Neural cell (in vitro differentiated cells): ENCODE data around the gene SH3BGRL2. TPM values are rescaled to one million over a fixed set of nuclear protein-coding genes. Genes with fewer than 3 reads are reported as not detected.

Experiments used
- H2AFZ ChIP-seq: fragments of 200-600, 300-800 bp; sonication (generic), shearing (Covaris generic); 2 replicates; pipeline ENCODE4 v1.6.0; 2014; ENCODE audit warnings: low read depth, mild to moderate bottlenecking, antibody characterized with exemption, low read length, moderate library complexity
- H3F3A ChIP-seq: fragments of 200-600 bp; shearing (Covaris generic); 2 replicates; pipeline ENCODE4 v1.6.1; 2016; ENCODE audit warnings: mild to moderate bottlenecking, moderate library complexity, mixed read lengths, antibody characterized with exemption, low read length; ENCODE audit not compliant: insufficient read depth, poor library complexity, severe bottlenecking
- H3K27ac ChIP-seq: fragments of 200-600, 300-800 bp; sonication (generic), shearing (Covaris generic); 2 replicates; pipeline ENCODE4 v1.5.1; 2014; ENCODE audit warnings: mild to moderate bottlenecking, low read length, moderate library complexity
- H3K27me3 ChIP-seq: fragments of 300-800, 200-600 bp; sonication (generic), shearing (Covaris generic); 2 replicates; pipeline ENCODE4 v1.6.0; 2014; ENCODE audit warnings: mild to moderate bottlenecking, low read depth, low read length, moderate library complexity; ENCODE audit not compliant: insufficient read depth
- H3K36me3 ChIP-seq: fragments of 300-800, 200-600 bp; sonication (generic), shearing (Covaris generic); 2 replicates; pipeline ENCODE4 v1.5.1; 2014; ENCODE audit warnings: mild to moderate bottlenecking, antibody characterized with exemption, low read length, moderate library complexity; ENCODE audit not compliant: insufficient read depth
- H3K4me2 ChIP-seq: fragments of 300-800, 200-600 bp; sonication (generic), shearing (Covaris generic); 2 replicates; pipeline ENCODE4 v1.6.0; 2014; ENCODE audit warnings: mild to moderate bottlenecking, low read length
- H3K4me3 ChIP-seq: fragments of 300-800, 200-600 bp; sonication (generic), shearing (Covaris generic); 2 replicates; pipeline ENCODE4 v1.5.1; 2014; ENCODE audit warnings: mild to moderate bottlenecking, low read length, moderate library complexity
- H3K79me2 ChIP-seq: fragments of 200-600 bp; shearing (Covaris generic); replicated peaks from 2 replicates; pipeline ENCODE4 v1.6.0; 2014; ENCODE audit warnings: mild to moderate bottlenecking, low read length, moderate library complexity; ENCODE audit not compliant: insufficient read depth
- H3K9ac ChIP-seq: fragments of 300-800, 200-600 bp; sonication (generic), shearing (Covaris generic); 2 replicates; pipeline ENCODE4 v1.6.1; 2016; ENCODE audit warnings: mild to moderate bottlenecking, low read length, mixed read lengths
- H3K9me2 ChIP-seq: fragments of 200-600 bp; shearing (Covaris generic); 2 replicates; pipeline ENCODE4 v1.6.1; 2016; ENCODE audit warnings: mild to moderate bottlenecking, low read length, mixed read lengths; ENCODE audit not compliant: insufficient read depth
- H3K9me3 ChIP-seq: fragments of 200-600, 300-800 bp; sonication (generic), shearing (Covaris generic); 2 replicates; pipeline ENCODE4 v1.6.1; 2016; ENCODE audit warnings: mild to moderate bottlenecking, mixed run types, low read length, moderate library complexity, mixed read lengths
- H4K20me1 ChIP-seq: fragments of 200-600 bp; shearing (Covaris generic); 2 replicates; pipeline ENCODE4 v1.6.1; 2016; ENCODE audit warnings: mild to moderate bottlenecking, mixed run types; ENCODE audit not compliant: insufficient read depth
- EP300 ChIP-seq: fragments of 450-650 bp; conservative IDR thresholded peaks from 2 replicates; pipeline ENCODE4 v1.6.1; 2014; ENCODE audit warnings: antibody characterized with exemption, mild to moderate bottlenecking, moderate library complexity; ENCODE audit not compliant: poor library complexity, severe bottlenecking
- EZH2 ChIP-seq: fragments of 200-600, 300-800 bp; shearing (Covaris generic), sonication (generic); IDR thresholded peaks from 2 replicates; pipeline ENCODE4 v1.6.1; 2014; ENCODE audit warnings: antibody characterized with exemption, low read length, borderline replicate concordance, mild to moderate bottlenecking; ENCODE audit not compliant: insufficient read depth, poor library complexity, severe bottlenecking
- MXI1 ChIP-seq: fragments of 450-650 bp; conservative IDR thresholded peaks from 2 replicates; pipeline ENCODE4 v1.6.1; 2014; ENCODE audit warnings: antibody characterized with exemption, mild to moderate bottlenecking; ENCODE audit not compliant: poor library complexity, severe bottlenecking
- POLR2AphosphoS5 ChIP-seq: IDR thresholded peaks from 2 replicates; pipeline ENCODE4 v1.6.1; 2012
- RAD21 ChIP-seq: fragments of 450-650 bp; conservative IDR thresholded peaks from 2 replicates; pipeline ENCODE4 v1.6.1; 2014; ENCODE audit warnings: antibody characterized with exemption, mild to moderate bottlenecking, moderate library complexity
- SMC3 ChIP-seq: fragments of 450-650 bp; conservative IDR thresholded peaks from 2 replicates; pipeline ENCODE4 v1.6.1; 2014; ENCODE audit warnings: antibody characterized with exemption, mild to moderate bottlenecking, moderate library complexity; ENCODE audit not compliant: poor library complexity
- TAF1 ChIP-seq: IDR thresholded peaks from 2 replicates; pipeline ENCODE4 v1.6.1; 2012; ENCODE audit warnings: low read depth
- polyA plus RNA-seq: library from polyadenylated mRNA; depleted of rRNA; stranded (reverse); fragments of >200 nt; gene quantifications from 2 replicates; pipeline ENCODE4 v1.2.3, GENCODE V29; 2014
- TF ChIP-seq, protein P1 (sequence below): fragments of 450-650 bp; IDR thresholded peaks from 2 replicates; pipeline ENCODE4 v1.5.1; 2014; ENCODE audit warnings: antibody characterized with exemption, mild to moderate bottlenecking, moderate library complexity; ENCODE audit not compliant: poor library complexity, severe bottlenecking
- TF ChIP-seq, protein P2 (sequence below): IDR thresholded peaks from 2 replicates; pipeline ENCODE4 v1.6.1; 2012; ENCODE audit warnings: borderline replicate concordance

The SH3BGRL2 gene
- polyA plus RNA-seq, 1 donor from 2014 or later, result 25.3 TPM

DNA sequence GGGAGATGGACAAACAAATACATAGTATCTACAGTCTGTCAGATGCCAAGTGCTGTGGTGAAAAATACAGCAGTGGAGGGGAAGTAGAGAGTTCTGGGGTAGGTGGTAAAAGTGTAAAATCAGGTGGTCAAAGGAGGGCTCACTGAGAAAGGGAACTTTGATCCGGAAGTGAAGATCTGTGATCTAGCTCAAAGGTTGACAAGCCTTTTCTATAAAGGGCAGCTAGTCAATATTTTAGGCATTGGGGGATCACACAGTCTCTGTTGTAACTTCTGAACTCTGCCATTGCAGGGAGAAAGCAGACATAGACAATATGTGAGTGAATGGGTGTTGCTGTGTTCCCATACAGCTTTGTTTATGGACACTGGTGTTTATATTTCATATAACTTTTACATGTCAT lies 38.6 kb downstream of the SH3BGRL2 start:
- Histone ChIP-seq H3K9ac (no peak overlapping the region), H3K79me2 (no peaks in the 10 kb centered on the region), H3F3A (no peaks in the 10 kb centered on the region), H3K4me3 (no peak overlapping the region), H4K20me1 (no peaks in the 10 kb centered on the region), H3K9me3 (no peaks in the 10 kb centered on the region), H3K9me2 (no peaks in the 10 kb centered on the region), H2AFZ (no peak overlapping the region), H3K36me3 (no peaks in the 10 kb centered on the region), H3K4me2 (no peak overlapping the region), H3K27me3 (no peaks in the 10 kb centered on the region), H3K27ac (no peak overlapping the region)
- TF ChIP-seq EZH2 (no peak), SMC3 (no peak), POLR2AphosphoS5 (no peak), EP300 (no peak), RAD21 (no peak), MXI1 (no peak), TAF1 (no peak)
- TF ChIP-seq, protein P1, sequence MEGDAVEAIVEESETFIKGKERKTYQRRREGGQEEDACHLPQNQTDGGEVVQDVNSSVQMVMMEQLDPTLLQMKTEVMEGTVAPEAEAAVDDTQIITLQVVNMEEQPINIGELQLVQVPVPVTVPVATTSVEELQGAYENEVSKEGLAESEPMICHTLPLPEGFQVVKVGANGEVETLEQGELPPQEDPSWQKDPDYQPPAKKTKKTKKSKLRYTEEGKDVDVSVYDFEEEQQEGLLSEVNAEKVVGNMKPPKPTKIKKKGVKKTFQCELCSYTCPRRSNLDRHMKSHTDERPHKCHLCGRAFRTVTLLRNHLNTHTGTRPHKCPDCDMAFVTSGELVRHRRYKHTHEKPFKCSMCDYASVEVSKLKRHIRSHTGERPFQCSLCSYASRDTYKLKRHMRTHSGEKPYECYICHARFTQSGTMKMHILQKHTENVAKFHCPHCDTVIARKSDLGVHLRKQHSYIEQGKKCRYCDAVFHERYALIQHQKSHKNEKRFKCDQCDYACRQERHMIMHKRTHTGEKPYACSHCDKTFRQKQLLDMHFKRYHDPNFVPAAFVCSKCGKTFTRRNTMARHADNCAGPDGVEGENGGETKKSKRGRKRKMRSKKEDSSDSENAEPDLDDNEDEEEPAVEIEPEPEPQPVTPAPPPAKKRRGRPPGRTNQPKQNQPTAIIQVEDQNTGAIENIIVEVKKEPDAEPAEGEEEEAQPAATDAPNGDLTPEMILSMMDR, result no peak
- TF ChIP-seq, protein P2, sequence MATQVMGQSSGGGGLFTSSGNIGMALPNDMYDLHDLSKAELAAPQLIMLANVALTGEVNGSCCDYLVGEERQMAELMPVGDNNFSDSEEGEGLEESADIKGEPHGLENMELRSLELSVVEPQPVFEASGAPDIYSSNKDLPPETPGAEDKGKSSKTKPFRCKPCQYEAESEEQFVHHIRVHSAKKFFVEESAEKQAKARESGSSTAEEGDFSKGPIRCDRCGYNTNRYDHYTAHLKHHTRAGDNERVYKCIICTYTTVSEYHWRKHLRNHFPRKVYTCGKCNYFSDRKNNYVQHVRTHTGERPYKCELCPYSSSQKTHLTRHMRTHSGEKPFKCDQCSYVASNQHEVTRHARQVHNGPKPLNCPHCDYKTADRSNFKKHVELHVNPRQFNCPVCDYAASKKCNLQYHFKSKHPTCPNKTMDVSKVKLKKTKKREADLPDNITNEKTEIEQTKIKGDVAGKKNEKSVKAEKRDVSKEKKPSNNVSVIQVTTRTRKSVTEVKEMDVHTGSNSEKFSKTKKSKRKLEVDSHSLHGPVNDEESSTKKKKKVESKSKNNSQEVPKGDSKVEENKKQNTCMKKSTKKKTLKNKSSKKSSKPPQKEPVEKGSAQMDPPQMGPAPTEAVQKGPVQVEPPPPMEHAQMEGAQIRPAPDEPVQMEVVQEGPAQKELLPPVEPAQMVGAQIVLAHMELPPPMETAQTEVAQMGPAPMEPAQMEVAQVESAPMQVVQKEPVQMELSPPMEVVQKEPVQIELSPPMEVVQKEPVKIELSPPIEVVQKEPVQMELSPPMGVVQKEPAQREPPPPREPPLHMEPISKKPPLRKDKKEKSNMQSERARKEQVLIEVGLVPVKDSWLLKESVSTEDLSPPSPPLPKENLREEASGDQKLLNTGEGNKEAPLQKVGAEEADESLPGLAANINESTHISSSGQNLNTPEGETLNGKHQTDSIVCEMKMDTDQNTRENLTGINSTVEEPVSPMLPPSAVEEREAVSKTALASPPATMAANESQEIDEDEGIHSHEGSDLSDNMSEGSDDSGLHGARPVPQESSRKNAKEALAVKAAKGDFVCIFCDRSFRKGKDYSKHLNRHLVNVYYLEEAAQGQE, result no peak

DNA sequence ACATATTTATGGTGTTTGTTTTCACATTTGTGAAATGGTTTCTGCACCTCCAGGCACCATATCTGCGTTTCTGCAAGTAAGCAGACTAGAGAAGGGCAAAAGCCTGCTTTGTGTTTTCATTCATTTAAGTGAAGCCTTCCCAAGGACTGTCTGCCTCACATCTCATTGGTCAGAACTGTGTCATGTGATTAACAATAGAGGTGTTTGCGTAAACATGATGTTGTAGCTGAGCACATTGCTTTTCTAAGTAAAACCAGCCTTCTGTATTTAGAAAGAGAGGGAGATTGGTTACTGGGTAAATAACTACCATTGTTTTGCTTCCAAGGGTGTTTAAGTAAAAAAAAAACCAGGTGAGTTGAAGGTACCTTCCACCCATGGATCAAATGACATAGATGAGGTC lies 39.7 kb downstream of the SH3BGRL2 start:
- H2AFZ ChIP-seq, result no peak overlapping the region
- H3K9ac ChIP-seq, result no peak overlapping the region
- no peaks in the 10 kb centered on the region for H3F3A ChIP-seq
- H3K9me3 ChIP-seq, result no peaks in the 10 kb centered on the region
- no peaks in the 10 kb centered on the region for H4K20me1 ChIP-seq
- H3K79me2 ChIP-seq, result no peaks in the 10 kb centered on the region
- no peaks in the 10 kb centered on the region for H3K9me2 ChIP-seq
- H3K4me2 ChIP-seq, result no peak overlapping the region
- H3K4me3 ChIP-seq, result no peak overlapping the region
- no peaks in the 10 kb centered on the region for H3K27me3 ChIP-seq
- TF ChIP-seq EZH2 (no peak), MXI1 (no peak), TAF1 (no peak), EP300 (no peak), RAD21 (no peak), POLR2AphosphoS5 (no peak), SMC3 (no peak)
- TF ChIP-seq, protein P2, result no peak
- TF ChIP-seq, protein P1, result no peak
- no peaks in the 10 kb centered on the region for H3K36me3 ChIP-seq
- no peak overlapping the region for H3K27ac ChIP-seq
